Calu3 (cell line): ENCODE measurements around the gene KRT7. TPM values are rescaled to one million over a fixed set of nuclear protein-coding genes. Genes with fewer than 3 reads are reported as not detected.

Source experiments
- BruUV-seq: library from RNA; stranded (reverse); fragments of 400-500 nt; replicated peaks from 2 replicates; lab custom pipeline; 2021; lab: Mats Ljungman, UMichigan
- CTCF ChIA-PET: fragments of 300-600 bp; sonication (Branson Sonifier 250); formaldehyde crosslinking; loops from one replicate; lab custom pipeline; 2022; ENCODE audit warnings: antibody characterized with exemption; lab: Charles Lee
- DNase-seq: peaks from one replicate; pipeline ENCODE4 v3.0.0; 2022
- H3K27ac Mint-ChIP-seq: one replicate; pipeline ENCODE4 v1.8.0; 2022; ENCODE audit warnings: mixed read lengths; ENCODE audit not compliant: unreplicated experiment
- H3K27me3 Mint-ChIP-seq: one replicate; pipeline ENCODE4 v1.8.0; 2022; ENCODE audit warnings: mixed read lengths; ENCODE audit not compliant: unreplicated experiment
- H3K36me3 Mint-ChIP-seq: one replicate; pipeline ENCODE4 v1.8.0; 2022; ENCODE audit warnings: mild to moderate bottlenecking, moderate library complexity, mixed read lengths; ENCODE audit not compliant: insufficient read depth, unreplicated experiment
- H3K4me1 Mint-ChIP-seq: one replicate; pipeline ENCODE4 v1.8.0; 2022; ENCODE audit warnings: mild to moderate bottlenecking, low read depth, mixed read lengths; ENCODE audit not compliant: unreplicated experiment
- H3K4me3 Mint-ChIP-seq: one replicate; pipeline ENCODE4 v1.8.0; 2022; ENCODE audit warnings: mild to moderate bottlenecking, low read depth, moderate library complexity, mixed read lengths; ENCODE audit not compliant: unreplicated experiment
- H3K9me3 Mint-ChIP-seq: one replicate; pipeline ENCODE4 v1.8.0; 2022; ENCODE audit warnings: low read depth, mixed read lengths; ENCODE audit not compliant: unreplicated experiment
- CTCF ChIP-seq: fragments of 200-600 bp; IDR thresholded peaks from one replicate; pipeline ENCODE4 v1.8.0; 2022; ENCODE audit warnings: antibody characterized with exemption; ENCODE audit not compliant: unreplicated experiment
- intact Hi-C: fragments of 100-400 bp; cut with micrococcal nuclease; formaldehyde crosslinking; loops from one replicate; pipeline ENCODE4 v1.10.0; 2022; ENCODE audit not compliant: unreplicated experiment
- total RNA-seq: library from RNA; stranded (reverse); gene quantifications from 2 replicates; pipeline ENCODE4 v1.2.3, GENCODE V29; 2022

The KRT7 gene
- total RNA-seq, 1 experiment from 2014 or later = 2,828 TPM

- intact Hi-C loops = no loop called here
- peaks cover 3% of the 10 kb centered on the region for H3K9me3 Mint-ChIP-seq
- BruUV-seq = no TSS peak
- peaks cover 40% of the 10 kb centered on the region for H3K4me1 Mint-ChIP-seq
- DNase-seq = peak; percentile 87
- H3K27ac Mint-ChIP-seq = peak overlapping the region; percentile 100
- peaks cover 33% of the 10 kb centered on the region for H3K36me3 Mint-ChIP-seq
- CTCF ChIA-PET = interaction anchor here (0.6 to 2.9 kb wide), 11 partner anchors 23 to 131 kb away, joined by 3 to 20 read pairs (median 5); no protein-coding TSS in a partner anchor
- H3K4me3 Mint-ChIP-seq = peak overlapping the region; percentile 54
- peak; percentile 82 for TF ChIP-seq CTCF
- H3K27me3 Mint-ChIP-seq = no peaks in the 10 kb centered on the region
These were observed 45.8 kb downstream of the KRT7 start for GRCh38 chr12:52278575-52279421.

- intact Hi-C loops = loop anchor here (10.0 kb wide), 1 partner anchor 45 kb away; the partner anchor contains the start of gene KRT7
- peaks cover 33% of the 10 kb centered on the region for H3K36me3 Mint-ChIP-seq
- DNase-seq = no peak
- H3K4me1 Mint-ChIP-seq = peaks cover 40% of the 10 kb centered on the region
- CTCF ChIA-PET = interaction anchor here (0.7 to 2.9 kb wide), 14 partner anchors 17 to 132 kb away, joined by 3 to 20 read pairs (median 4); no protein-coding TSS in a partner anchor
- H3K4me3 Mint-ChIP-seq = peak overlapping the region; percentile 54
- TF ChIP-seq CTCF = no peak
- H3K27ac Mint-ChIP-seq = peak overlapping the region; percentile 100
- BruUV-seq = TSS peak; percentile 90
- H3K27me3 Mint-ChIP-seq = no peaks in the 10 kb centered on the region
- no peaks in the 10 kb centered on the region for H3K9me3 Mint-ChIP-seq
These were observed 46.6 kb downstream of the KRT7 start for GRCh38 chr12:52279422-52280318.

- Mint-ChIP-seq H3K4me3 (peak overlapping the region; percentile 54), H3K9me3 (no peaks in the 10 kb centered on the region), H3K27me3 (no peaks in the 10 kb centered on the region), H3K4me1 (peaks cover 40% of the 10 kb centered on the region), H3K36me3 (peaks cover 33% of the 10 kb centered on the region), H3K27ac (peak overlapping the region; percentile 100)
- intact Hi-C loops = loop anchor here (10.0 kb wide), 1 partner anchor 46 kb away; the partner anchor contains the start of gene KRT7
- no peak for TF ChIP-seq CTCF
- no TSS peak for BruUV-seq
- CTCF ChIA-PET = interaction anchor here (0.7 to 2.5 kb wide), 9 partner anchors 17 to 133 kb away, joined by 3 to 11 read pairs (median 3); no protein-coding TSS in a partner anchor
- peak; percentile 83 for DNase-seq
These were observed 47.3 kb downstream of the KRT7 start for GRCh38 chr12:52280319-52280795.
